Activated CD8-positive, alpha-beta memory T cell treated with anti-CD3 and anti-CD28 coated beads, Interleukin-2, amount 50 U/mL, for 4 hours (primary cell): ENCODE results near the gene OSBP2.
"Not testable (repeated sequence)": the region's sequence is repeated elsewhere in the genome, so short reads cannot be mapped to it uniquely, and the experiment has no call there.

Experiments
- DNase-seq: peaks from one replicate; pipeline ENCODE4 v3.0.0-alpha.2; 2020

OSBP2 gene

DNA sequence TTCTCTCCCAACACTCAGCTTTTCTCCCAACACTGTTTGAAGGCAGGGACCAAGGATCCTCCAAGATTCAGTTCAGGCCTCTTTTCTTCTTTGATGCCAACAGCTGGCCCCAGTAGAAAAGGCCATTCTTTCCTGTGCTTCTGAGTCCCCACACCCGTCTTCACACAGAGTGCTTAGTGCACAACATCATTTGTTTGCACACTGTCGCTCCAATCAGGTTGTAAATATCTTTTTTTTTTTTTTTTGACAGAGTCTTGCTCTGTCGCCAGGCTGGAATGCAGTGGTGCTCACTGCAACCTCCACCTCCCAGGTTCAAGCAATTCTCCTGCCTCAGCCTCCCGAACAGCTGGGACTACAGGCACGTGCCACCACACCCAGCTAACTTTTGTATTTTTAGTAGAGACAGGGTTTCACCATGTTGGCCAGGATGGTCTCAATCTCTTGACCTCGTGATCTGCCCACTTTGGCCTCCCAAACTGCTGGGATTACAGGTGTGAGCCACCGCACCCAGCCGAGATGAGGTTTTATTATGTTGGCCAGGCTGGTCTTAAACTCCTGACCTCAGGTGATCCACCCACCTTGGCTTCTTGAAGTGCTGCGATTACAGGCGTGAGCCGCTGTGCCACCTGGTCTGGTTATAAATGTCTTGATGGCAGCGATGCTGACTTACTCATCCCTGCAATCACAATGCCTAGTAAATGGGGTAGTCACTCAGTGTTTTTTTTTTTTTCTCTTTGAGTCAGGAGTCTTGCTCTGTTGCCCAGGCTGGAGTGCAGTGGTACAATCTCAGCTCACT is 14.6 kb upstream of the OSBP2 start:
- not testable (repeated sequence) for DNase-seq

- DNase-seq = no peak
Measured at GRCh38 chr22:30680991-30681770, 13.5 kb upstream of the OSBP2 start.

DNA sequence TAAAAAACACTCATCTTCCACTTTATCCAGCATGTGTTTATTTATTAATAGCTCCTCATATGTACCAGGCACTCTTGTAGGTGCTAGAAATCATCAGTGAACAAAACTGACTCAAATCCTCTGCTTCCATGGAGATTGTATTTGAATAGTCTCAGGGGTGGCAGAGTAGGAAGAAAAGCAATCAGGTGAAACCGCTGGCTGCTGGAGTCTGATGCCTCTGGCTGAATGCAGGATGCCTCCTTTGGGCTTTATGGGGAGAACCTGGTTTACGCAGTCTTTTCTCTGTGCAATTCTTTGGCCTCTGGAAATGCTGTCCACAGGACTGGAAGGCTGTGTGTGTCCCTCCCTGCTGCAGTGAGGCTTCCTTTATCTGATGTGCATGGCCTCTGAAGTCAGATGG is 12.8 kb upstream of the OSBP2 start:
- no peak for DNase-seq

GRCh38 chr22:30685178-30685577 is 9.5 kb upstream of the OSBP2 start:
- no peak for DNase-seq

DNA sequence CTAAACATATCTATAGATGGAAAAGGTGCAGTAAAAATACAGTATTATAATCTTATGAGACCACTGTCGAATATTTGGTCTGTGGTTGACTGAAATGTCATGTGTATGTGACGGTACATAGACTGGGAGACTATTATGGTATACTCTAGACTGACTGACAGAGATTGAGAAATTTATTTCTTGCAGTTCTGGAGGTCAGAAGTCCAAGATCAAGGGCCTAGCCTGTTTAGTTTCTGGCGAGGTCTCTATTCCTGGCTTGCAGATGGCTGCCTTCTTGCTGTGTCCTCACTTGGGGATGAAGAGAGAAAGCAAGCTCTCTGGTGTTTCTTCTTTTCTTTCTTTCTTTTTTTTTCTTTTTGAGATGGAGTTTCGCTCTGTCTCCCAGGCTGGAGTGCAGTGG is 7.3 kb upstream of the OSBP2 start:
- no peak for DNase-seq

DNA sequence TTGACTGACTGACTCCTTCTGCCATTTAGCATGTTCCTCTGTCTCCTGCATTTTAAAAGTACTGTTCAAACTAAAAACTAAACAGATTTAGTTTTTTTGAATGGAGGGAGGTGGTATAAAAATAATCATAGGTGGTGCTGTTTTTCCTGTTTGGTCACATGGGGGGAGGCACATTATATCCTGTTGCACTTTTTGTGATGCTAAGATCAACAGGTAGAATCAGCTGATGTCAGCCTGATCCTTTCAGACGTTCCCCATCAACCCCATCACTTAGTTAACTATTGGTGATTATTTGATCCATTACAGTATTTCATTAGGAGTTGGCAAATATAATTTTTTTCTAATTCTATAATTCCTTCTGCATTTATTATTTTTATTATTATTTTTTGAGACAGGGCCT is 5.1 kb upstream of the OSBP2 start:
- no peak for DNase-seq

GRCh38 chr22:30691204-30691603 is 3.5 kb upstream of the OSBP2 start:
- DNase-seq = no peak

DNA sequence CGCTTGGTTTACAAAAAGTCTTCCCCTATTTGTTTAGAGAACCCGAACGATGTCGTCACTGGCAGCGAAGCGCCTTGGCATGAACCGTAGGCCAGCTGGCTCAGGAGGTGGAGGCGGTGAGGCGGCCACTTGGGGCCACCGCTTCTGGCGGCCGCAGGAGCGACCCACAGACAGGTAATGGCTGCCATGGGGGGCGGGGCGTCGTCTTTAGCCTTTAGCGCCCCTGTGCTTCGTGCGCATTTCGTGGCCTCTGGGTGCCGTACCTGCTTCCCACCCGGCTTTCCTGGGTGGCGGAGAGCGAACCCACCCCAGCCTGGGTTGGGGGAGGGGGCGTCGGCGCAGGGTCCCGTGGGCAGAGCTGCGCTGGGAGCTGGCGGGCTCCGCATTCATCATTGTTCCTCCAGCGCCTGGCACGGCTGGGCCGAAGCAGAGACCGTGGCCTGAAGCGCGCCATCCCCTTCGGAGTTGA is 469 bp upstream of the OSBP2 start:
- DNase-seq = peak; percentile 58

DNA sequence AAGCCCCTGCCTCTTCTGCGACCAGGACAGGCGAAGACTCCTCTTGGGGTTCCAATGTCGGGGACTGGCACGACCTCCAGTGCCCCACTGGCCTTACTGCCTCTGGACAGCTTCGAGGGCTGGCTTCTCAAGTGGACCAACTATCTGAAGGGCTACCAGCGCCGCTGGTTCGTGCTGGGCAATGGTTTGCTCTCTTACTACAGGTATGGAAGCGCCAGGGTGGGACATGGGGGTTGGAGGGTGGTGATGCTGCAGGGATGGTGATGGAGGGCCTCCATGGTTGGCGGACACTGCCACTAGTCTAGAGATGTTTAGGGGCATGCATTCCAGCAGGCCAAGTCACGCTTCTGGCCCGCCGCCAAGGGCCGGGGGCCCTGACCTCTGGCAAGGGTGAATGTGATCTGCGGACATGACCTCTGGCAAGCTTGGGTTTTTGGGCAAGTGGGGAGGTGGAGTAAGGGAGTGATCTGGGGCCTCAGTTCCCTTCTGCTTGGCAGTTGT is 727 bp downstream of the OSBP2 start:
- DNase-seq = no peak

DNA sequence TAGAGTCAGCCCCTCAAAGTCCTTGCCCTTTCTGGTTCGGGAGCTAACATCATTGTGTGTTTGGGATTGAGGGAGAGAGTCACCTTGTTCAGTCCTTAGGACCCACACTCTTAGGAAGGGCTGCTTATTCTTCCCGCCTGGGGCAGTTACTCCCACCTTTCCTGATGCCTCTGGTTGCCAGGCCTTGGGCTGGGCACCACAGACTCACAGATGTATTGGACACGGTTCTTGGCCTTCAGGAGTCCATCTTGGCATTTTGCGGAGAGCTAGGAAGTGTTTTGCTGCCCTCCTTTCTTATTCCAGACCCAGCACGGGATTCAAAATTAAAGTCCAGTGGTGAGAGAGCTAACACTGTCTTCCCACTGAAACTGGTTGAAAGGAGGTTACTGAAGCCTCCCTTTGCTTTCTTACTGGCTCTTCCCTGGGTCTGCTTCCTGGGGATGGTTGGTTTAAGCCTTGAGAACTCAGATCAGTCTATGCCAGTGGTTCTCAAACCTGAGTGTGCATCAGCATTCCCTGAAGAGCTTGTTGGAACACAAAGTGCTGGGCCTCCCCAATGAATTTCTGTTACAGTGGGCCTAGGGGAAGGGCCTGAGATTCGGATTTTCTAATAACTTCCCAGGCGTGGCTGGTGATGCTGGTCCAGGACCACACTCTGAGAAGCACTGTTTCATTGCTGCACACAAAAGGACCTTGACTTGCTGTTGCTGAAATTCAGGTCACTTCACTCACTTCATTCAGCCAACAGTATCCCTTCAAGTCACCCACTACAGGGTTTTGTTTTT is 1.4 kb downstream of the OSBP2 start:
- DNase-seq = no peak

DNA sequence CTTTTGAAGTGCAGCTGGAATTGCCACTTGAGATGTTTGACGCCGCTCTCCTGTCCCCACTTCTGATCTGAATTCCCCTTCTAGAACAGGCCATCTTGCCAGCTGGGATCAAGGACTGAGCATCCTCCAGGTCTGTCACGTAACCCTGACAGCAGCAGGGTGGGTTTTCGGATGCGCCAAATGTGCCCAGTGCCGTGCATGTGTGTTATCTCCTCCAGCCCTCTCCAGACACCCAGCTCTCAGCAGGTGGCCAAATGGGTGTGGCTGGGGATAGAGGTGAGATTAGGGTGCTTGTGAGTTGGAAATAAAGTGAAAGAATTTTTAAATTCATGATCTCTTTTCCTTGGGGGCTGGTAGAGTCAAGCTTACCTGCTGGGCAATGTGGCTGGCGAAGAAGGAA is 3.3 kb downstream of the OSBP2 start:
- DNase-seq = no peak

DNA sequence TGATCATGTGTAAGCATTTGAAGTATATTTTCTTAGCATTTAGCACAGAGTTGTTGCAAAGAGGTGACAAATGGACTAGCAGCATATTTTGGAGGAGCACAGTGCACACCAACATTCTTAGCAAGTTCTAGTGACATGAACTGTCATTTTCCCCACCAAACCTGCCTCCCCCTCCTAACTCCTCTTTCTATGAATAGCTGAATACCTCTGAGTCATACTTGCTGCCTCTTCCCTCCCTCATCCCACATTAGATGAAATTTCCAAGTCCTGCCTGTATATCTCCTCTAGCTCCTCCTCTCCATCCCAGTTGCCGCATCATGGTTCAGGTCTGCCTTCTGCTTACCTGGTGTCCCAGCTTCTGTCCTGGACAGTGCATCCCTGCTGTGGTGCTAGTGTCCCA is 7.2 kb downstream of the OSBP2 start:
- DNase-seq = no peak

- no peak for DNase-seq
Measured at GRCh38 chr22:30702856-30703255, 8.2 kb downstream of the OSBP2 start.

DNA sequence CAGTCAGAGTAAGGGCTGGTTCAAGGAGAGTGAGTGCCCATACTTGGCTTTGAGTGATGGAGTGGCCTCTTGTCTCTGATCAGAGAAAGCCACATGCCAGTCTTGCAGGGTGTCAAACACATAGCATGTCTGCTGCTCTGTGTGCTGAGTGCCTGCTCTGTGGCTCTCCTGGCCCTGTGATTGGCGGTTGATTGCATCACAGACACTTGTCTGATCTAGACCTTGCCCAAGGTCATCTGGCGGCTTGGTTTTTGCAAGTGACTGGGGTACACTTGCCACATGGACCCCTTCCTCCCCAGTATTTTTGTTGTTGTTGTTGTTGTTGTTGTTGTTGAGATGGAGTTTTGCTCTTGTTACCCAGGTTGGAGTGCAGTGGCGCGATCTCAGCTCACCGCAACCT is 10.3 kb downstream of the OSBP2 start:
- DNase-seq = no peak

DNA sequence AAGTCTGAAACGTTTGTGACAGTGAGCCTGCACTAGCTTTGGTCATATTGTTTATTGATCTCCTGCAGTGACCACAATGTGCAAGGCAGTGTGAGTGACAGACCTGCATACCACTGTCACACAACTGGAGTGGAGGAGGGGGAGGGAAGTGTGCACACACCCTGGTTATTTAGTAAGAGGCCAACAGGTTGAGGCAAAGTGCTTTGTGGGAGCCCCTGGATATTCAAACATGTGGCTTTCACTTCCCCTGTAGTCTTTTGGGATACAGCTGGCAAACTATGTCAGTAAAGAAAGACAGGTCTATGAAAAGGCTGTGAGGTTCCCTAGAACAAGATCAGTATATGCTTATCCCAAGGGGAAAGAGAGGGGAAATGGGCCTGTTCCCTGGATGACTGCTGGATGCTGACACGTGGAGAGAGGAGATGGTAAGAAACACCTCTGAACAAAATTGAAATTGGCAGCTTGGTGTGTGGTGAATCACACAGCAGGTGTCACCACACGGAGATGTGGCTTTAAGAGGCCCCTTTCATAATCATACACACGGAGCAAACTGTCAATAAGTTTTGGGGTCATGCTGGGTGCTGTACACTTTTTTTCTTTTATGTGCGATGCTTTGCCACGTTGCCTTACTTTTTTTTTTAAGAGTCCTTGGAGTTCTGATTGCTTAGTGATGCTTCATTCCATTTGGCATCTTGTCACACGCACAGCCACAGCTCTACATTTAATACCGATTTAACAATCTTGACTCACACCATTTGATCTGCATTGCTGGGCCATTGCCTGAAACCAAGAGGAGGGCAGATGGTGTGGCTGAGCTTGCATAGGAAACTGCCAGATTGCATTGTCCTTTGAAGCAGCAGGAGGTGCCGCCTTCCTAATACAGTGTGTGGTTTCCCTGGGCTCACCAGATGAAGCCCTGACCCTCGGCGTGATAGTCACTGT is 11.3 kb downstream of the OSBP2 start:
- DNase-seq = no peak

DNA sequence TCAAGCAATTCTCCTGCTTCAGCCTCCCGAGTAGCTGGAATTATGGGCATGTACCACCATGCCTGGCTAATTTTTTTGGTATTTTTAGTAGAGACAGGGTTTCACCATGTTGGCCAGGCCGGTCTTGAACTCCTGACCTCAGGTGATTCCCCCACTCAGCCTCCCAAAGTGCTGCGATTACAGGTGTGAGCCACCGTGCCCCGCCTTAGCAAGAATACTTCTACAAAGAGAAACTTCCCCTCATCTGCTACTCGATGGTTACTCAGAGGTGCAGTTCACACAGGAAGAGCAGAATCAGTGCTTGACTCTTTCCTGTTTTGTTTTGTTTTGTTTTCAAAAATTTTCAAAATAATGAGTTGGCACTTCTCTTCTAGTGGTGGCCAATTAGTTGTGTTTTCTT is 15.3 kb downstream of the OSBP2 start:
- not testable (repeated sequence) for DNase-seq

DNA sequence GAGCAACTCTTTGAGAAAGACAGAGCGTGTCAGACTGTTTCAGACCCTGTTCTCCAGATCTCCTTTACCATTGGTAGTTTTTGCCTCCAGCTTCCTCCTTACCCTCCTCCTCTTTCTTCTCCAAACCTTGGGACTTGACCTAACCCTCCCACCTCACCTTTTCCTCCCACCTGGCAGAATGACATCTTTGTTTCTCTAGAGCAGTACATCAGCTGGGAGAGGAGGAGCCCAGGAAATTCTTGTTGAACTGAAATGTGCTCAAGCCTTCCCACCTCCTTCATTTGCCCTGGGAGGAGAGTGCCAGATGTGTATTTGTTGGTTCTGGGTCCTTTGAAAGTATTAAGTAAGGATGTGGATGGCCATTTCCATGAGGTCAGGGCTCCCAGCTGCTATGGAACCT is 17.4 kb downstream of the OSBP2 start:
- no peak for DNase-seq

DNA sequence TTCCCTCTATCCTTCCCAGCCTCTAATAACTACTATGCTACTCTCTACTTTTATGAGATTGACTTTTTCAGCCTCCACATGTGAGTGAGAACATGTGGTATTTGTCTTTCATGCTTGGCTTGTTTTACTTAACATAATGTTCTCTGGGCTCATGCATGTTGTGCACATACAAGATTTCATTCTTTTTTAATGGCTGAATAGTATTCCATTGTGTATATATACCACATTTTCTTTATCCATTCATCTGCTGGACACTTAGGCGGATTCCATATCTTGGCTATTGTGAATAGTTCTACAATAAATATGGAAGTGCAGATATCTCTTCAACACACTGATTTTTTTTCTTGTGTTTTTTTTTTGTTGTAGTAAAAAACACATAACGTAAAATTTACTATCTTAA is 19.4 kb downstream of the OSBP2 start:
- DNase-seq = no peak

DNA sequence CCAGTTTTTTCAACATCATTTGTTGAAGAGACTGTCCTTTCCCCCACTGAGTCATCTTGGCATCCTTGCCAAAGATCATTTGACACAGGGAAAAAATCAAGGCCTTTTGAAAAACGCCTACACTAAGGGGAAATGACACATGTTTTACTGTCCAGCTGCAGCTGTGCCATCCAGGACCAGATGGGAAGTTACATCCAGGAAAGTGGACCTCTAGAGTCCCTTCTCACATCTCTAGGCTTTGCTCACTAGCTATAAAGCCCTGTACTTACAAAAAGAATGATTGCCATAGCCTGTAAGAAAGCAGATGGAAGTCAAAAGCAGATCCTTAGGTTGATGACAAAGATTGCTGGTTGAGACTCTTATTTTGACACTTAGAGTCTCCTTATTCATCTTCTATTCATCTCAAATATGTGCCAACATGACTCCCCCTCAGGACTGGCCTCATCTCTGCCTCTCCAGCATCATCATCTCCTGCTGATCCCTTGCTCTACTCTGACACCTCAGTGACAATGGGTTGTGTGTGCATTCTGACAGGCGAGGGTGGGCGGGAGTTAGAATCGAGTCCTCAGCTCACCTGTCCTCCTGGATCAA is 22.8 kb downstream of the OSBP2 start:
- DNase-seq = no peak

DNA sequence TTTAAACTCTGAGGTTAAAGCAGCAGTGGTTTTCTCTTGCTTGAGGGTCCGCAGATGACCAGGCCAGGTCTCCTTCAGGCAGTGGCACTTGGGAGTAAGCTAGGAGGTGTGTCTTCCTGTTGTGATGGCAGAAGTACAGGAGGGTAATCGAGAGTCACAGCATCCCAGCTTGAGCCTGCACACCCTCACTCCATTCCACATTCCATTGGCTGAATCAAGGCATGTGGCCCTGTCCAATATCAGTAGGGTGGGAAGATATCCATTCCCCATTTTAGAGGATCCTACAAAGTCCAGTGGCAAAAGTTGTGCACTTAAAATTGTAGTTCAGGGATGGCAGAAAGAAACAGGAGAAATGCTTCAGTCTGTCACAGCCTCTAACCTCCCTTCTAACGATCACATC is 23.3 kb downstream of the OSBP2 start:
- DNase-seq = no peak

DNA sequence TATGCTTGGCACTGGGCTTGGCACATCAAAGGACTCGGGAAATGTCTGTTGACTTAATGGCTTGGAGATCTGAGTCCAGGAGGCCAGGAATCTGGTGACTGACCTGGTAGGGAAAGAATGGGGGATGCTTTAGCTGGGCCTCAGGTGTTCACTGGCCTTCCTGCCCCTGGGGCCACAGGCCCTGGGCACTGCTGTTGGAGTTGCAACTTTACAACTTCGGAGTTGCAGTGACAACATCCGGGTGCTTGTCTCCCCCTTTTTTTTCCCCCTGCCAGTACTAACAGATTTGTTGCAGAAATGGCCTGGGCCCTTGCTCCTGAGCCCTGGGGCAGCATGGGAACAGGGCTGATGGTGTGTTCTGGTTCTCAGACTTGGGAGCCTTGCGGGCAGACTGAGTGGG is 23.8 kb downstream of the OSBP2 start:
- DNase-seq = no peak

DNA sequence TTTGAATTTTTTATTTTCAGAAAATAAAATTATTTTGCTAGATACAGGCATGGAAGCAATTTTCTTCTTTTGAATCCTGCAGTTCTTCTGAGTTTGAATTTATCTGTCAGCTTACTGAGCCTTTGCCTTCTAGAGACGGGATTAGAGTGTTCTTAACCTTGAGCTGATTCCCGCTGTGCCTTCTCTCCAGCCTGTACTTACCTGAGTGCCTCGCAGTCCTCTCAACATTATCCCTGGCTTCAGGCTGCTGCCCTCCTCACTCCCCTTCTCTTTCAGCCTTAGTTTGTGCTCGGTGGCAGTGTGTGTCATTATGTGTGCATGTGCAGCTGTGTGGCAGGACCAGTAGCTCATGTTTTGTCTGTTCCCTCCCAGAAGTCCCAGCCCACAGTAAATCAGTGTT is 24.3 kb downstream of the OSBP2 start:
- DNase-seq = no peak
